WTC11 (cell line): ENCODE measurements around the gene MYO16. TPM values are rescaled to one million over a fixed set of nuclear protein-coding genes. Genes with fewer than 3 reads are reported as not detected.

Experiments
- ATAC-seq: fragments of 200-7000 bp; cut with Tn5 transposase; 2 replicates; pipeline ENCODE4 v1.10.0; 2021; ENCODE audit warnings: mild to moderate bottlenecking, moderate library complexity
- CTCF ChIA-PET: fragments of 300-600 bp; sonication (Branson Sonifier 250); formaldehyde crosslinking; loops from one replicate; lab custom pipeline; 2021; ENCODE audit warnings: antibody characterized with exemption; lab: Charles Lee
- POLR2A ChIA-PET: fragments of 350-600 bp; sonication (Branson Sonifier 250); formaldehyde crosslinking; loops from one replicate; lab custom pipeline; 2021; ENCODE audit warnings: antibody characterized with exemption; lab: Charles Lee
- DNase-seq: peaks from one replicate; pipeline ENCODE4 v3.0.0; 2021; ENCODE audit warnings: low spot score
- H3K27ac Mint-ChIP-seq: 2 replicates; pipeline ENCODE4 v1.8.0; 2021; ENCODE audit warnings: mixed read lengths
- H3K27me3 Mint-ChIP-seq: 2 replicates; pipeline ENCODE4 v1.8.0; 2021; ENCODE audit warnings: low read depth, mild to moderate bottlenecking, moderate library complexity, mixed read lengths
- H3K36me3 Mint-ChIP-seq: 2 replicates; pipeline ENCODE4 v1.8.0; 2021; ENCODE audit warnings: mixed read lengths
- H3K4me1 Mint-ChIP-seq: 2 replicates; pipeline ENCODE4 v1.8.0; 2022; ENCODE audit warnings: mixed read lengths
- H3K4me3 Mint-ChIP-seq: 2 replicates; pipeline ENCODE4 v1.8.0; 2021; ENCODE audit warnings: mild to moderate bottlenecking, moderate library complexity, mixed read lengths
- H3K9me3 Mint-ChIP-seq: 2 replicates; pipeline ENCODE4 v1.8.0; 2021; ENCODE audit warnings: mixed read lengths
- AR ChIP-seq: fragments of 250-450 bp; sonication (Bioruptor Pico); IDR thresholded peaks from 2 replicates; pipeline ENCODE4 v1.9.0; 2021; ENCODE audit warnings: mild to moderate bottlenecking
- ATF1 ChIP-seq: sonication (generic); formaldehyde crosslinking; IDR thresholded peaks from 2 replicates; pipeline ENCODE4 v1.8.1; 2023; ENCODE audit warnings: mild to moderate bottlenecking, moderate library complexity, missing genetic modification reagents
- ATF3 ChIP-seq: sonication (generic); formaldehyde crosslinking; conservative IDR thresholded peaks from 2 replicates; pipeline ENCODE4 v1.8.1; 2022; ENCODE audit warnings: mild to moderate bottlenecking, missing genetic modification reagents
- CREB1 ChIP-seq: sonication (generic); formaldehyde crosslinking; IDR thresholded peaks from 2 replicates; pipeline ENCODE4 v1.8.0; 2023; ENCODE audit warnings: mild to moderate bottlenecking, missing genetic modification reagents
- FOXJ3 ChIP-seq: sonication (generic); formaldehyde crosslinking; IDR thresholded peaks from 2 replicates; pipeline ENCODE4 v1.9.0; 2021; ENCODE audit warnings: missing genetic modification reagents, mild to moderate bottlenecking, borderline replicate concordance
- FOXK1 ChIP-seq: sonication (generic); formaldehyde crosslinking; IDR thresholded peaks from 2 replicates; pipeline ENCODE4 v1.8.0; 2022; ENCODE audit warnings: mild to moderate bottlenecking, moderate library complexity, missing genetic modification reagents
- GRHL2 ChIP-seq: fragments of 250-450 bp; sonication (Bioruptor Pico); IDR thresholded peaks from 2 replicates; pipeline ENCODE4 v1.8.0; 2022; ENCODE audit warnings: mild to moderate bottlenecking, moderate library complexity; ENCODE audit not compliant: insufficient replicate concordance, severe bottlenecking
- IRF1 ChIP-seq: sonication (generic); formaldehyde crosslinking; IDR thresholded peaks from 2 replicates; pipeline ENCODE4 v1.8.0; 2023; ENCODE audit warnings: missing genetic modification reagents
- MYBL2 ChIP-seq: sonication (generic); formaldehyde crosslinking; IDR thresholded peaks from 2 replicates; pipeline ENCODE4 v1.8.1; 2023; ENCODE audit warnings: mild to moderate bottlenecking, moderate library complexity, missing genetic modification reagents
- NFYB ChIP-seq: sonication (generic); formaldehyde crosslinking; conservative IDR thresholded peaks from 2 replicates; pipeline ENCODE4 v1.8.0; 2022; ENCODE audit warnings: low read depth, missing genetic modification reagents
- NR1H2 ChIP-seq: sonication (generic); formaldehyde crosslinking; IDR thresholded peaks from 2 replicates; pipeline ENCODE4 v1.9.0; 2021; ENCODE audit warnings: mild to moderate bottlenecking, moderate library complexity, missing genetic modification reagents
- NR3C1 ChIP-seq: sonication (generic); formaldehyde crosslinking; conservative IDR thresholded peaks from 2 replicates; pipeline ENCODE4 v1.8.1; 2023; ENCODE audit warnings: low read depth, mild to moderate bottlenecking, missing genetic modification reagents
- PRDM15 ChIP-seq: sonication (generic); formaldehyde crosslinking; IDR thresholded peaks from 2 replicates; pipeline ENCODE4 v1.8.0; 2022; ENCODE audit warnings: missing genetic modification reagents
- RELA ChIP-seq: sonication (generic); formaldehyde crosslinking; IDR thresholded peaks from 2 replicates; pipeline ENCODE4 v1.8.1; 2022; ENCODE audit warnings: missing genetic modification reagents, mild to moderate bottlenecking, borderline replicate concordance
- SMAD3 ChIP-seq: sonication (generic); formaldehyde crosslinking; IDR thresholded peaks from 2 replicates; pipeline ENCODE4 v1.8.0; 2022; ENCODE audit warnings: missing genetic modification reagents, mild to moderate bottlenecking, borderline replicate concordance
- SMAD4 ChIP-seq: sonication (generic); formaldehyde crosslinking; IDR thresholded peaks from 2 replicates; pipeline ENCODE4 v1.8.0; 2022; ENCODE audit warnings: mild to moderate bottlenecking, missing genetic modification reagents
- TEAD1 ChIP-seq: sonication (generic); formaldehyde crosslinking; IDR thresholded peaks from 2 replicates; pipeline ENCODE4 v1.8.0; 2022; ENCODE audit warnings: mild to moderate bottlenecking, missing genetic modification reagents
- TEAD4 ChIP-seq: sonication (generic); formaldehyde crosslinking; IDR thresholded peaks from 2 replicates; pipeline ENCODE4 v1.8.0; 2022; ENCODE audit warnings: mild to moderate bottlenecking, missing genetic modification reagents
- ZNF317 ChIP-seq: sonication (generic); formaldehyde crosslinking; IDR thresholded peaks from 2 replicates; pipeline ENCODE4 v1.8.1; 2023; ENCODE audit warnings: low read depth, mild to moderate bottlenecking, moderate library complexity, missing genetic modification reagents, borderline replicate concordance
- total RNA-seq: library from RNA; stranded (reverse); gene quantifications from 3 replicates; pipeline ENCODE4 v1.2.3, GENCODE V29; 2021

The MYO16 gene
- total RNA-seq, 1 experiment from 2014 or later = 0.09 TPM

GRCh38 chr13:109226631-109227030, 597.2 kb downstream of the MYO16 start (continued):
- TF ChIP-seq IRF1 (CRISPR knock-in tag) = no peak

- CTCF ChIA-PET = no interaction called here
- DNase-seq = no peak
- Mint-ChIP-seq H3K36me3 (peaks cover 22% of the 10 kb centered on the region), H3K4me3 (no peak overlapping the region), H3K27me3 (no peaks in the 10 kb centered on the region), H3K27ac (no peak overlapping the region), H3K9me3 (peaks cover 59% of the 10 kb centered on the region), H3K4me1 (no peaks in the 10 kb centered on the region)
- no peak for ATAC-seq
- no peak for TF ChIP-seq SMAD3
- POLR2A ChIA-PET = no interaction called here
Measured at GRCh38 chr13:109227344-109227940, 598.0 kb downstream of the MYO16 start.

- POLR2A ChIA-PET = no interaction called here
- no peak overlapping the region for H3K4me3 Mint-ChIP-seq
- no peaks in the 10 kb centered on the region for H3K27me3 Mint-ChIP-seq
- TF ChIP-seq NR3C1 (CRISPR knock-in tag) (no peak), TEAD1 (CRISPR knock-in tag) (no peak), CREB1 (no peak), ATF3 (CRISPR knock-in tag) (no peak), FOXJ3 (CRISPR knock-in tag) (no peak), SMAD4 (CRISPR knock-in tag) (no peak), PRDM15 (CRISPR knock-in tag) (no peak), ATF1 (CRISPR knock-in tag) (no peak), MYBL2 (CRISPR knock-in tag) (no peak), RELA (no peak), AR (CRISPR knock-in tag) (no peak), GRHL2 (no peak), NFYB (CRISPR knock-in tag) (no peak), FOXK1 (CRISPR knock-in tag) (no peak), NR1H2 (CRISPR knock-in tag) (no peak), TEAD4 (no peak), ZNF317 (no peak)
- TF ChIP-seq, all 79 proteins: peak for 0
- Mint-ChIP-seq H3K4me1 (no peaks in the 10 kb centered on the region), H3K36me3 (peaks cover 22% of the 10 kb centered on the region), H3K9me3 (peaks cover 55% of the 10 kb centered on the region), H3K27ac (no peak overlapping the region)
- DNase-seq (no peak), ATAC-seq (no peak)
- CTCF ChIA-PET = no interaction called here
Measured at GRCh38 chr13:109228211-109228610, 598.8 kb downstream of the MYO16 start.
